K562 (cell line): ENCODE results near the gene ERCC2. TPM values are rescaled to one million over a fixed set of nuclear protein-coding genes. Genes with fewer than 3 reads are reported as not detected.
A peak's percentile ranks its signal among the peaks of the same experiment; 100 is the strongest.

Source experiments
- ARID4B ChIP-seq: sonication (generic); formaldehyde crosslinking; IDR thresholded peaks from 2 replicates; pipeline ENCODE4 v1.8.0; 2022; ENCODE audit warnings: mild to moderate bottlenecking, missing genetic modification reagents
- BRD4 ChIP-seq: fragments of 200-600 bp; sonication (generic); IDR thresholded peaks from 2 replicates; pipeline ENCODE4 v1.6.1; 2017; ENCODE audit warnings: inconsistent platforms
- CTBP1 ChIP-seq: fragments of 450-650 bp; IDR thresholded peaks from 2 replicates; pipeline ENCODE4 v1.6.1; 2016; ENCODE audit warnings: borderline replicate concordance
- ETV1 ChIP-seq: fragments of 450-650 bp; conservative IDR thresholded peaks from 2 replicates; pipeline ENCODE4 v1.6.1; 2016; ENCODE audit warnings: missing genetic modification characterization, control low read depth, low read depth, missing compliant biosample characterization
- MYC ChIP-seq, 2 experiments: fragments of 250-450 bp in 1 of 2; sonication (Bioruptor Pico) in 1 of 2; IDR thresholded peaks; 2 replicates each; pipeline versions ENCODE4 v1.5.1 to v1.6.1; 2012 to 2021; ENCODE audit warnings: low read depth in 2 of 2, borderline replicate concordance in 1 of 2, improper control_type of control experiment in 1 of 2, low read length in 1 of 2, mild to moderate bottlenecking in 1 of 2, moderate library complexity in 1 of 2
- ZNF354B ChIP-seq: fragments of 250-450 bp; sonication (Bioruptor Pico); IDR thresholded peaks from 2 replicates; pipeline ENCODE4 v1.4.0; 2020
- polyA plus RNA-seq, 8 experiments: library from polyadenylated mRNA; depleted of rRNA in 4 of 8; stranded (reverse) in 5 of 8; unstranded in 3 of 8; fragments of >200 nt; fragmentation: Nextera tagmentation in 2 of 8; fragmentation: Illumina TruSeq in 1 of 8; extraction: Ambion mirVana in 2 of 8; extraction: Trizol in 1 of 8; gene quantifications; 2 replicates each; pipeline versions ENCODE4 v1.2.1 to v1.2.3, GENCODE V29; 2011 to 2014; ENCODE audit warnings: inconsistent platforms in 1 of 8, missing spikeins in 1 of 8
- total RNA-seq, 7 experiments: library from RNA; depleted of rRNA in 6 of 7; stranded (reverse); fragments of >200 nt in 6 of 7; fragmentation: Illumina TruSeq in 2 of 7; extraction: Trizol in 2 of 7; gene quantifications; 2 replicates each; pipeline versions ENCODE4 v1.2.1 to v1.2.3, GENCODE V29; 2011 to 2021; ENCODE audit warnings: low replicate concordance in 1 of 7
- TF ChIP-seq, protein P1 (sequence below), 2 experiments: fragments of 450-650 bp; formaldehyde crosslinking in 1 of 2; IDR thresholded peaks; 2 replicates each; pipeline versions ENCODE4 v1.4.0 to v1.6.1; 2014 to 2020; ENCODE audit warnings: mild to moderate bottlenecking in 2 of 2, borderline replicate concordance in 1 of 2, low read depth in 1 of 2
- TF ChIP-seq, protein P2 (sequence below): fragments of 450-650 bp; IDR thresholded peaks from 2 replicates; pipeline ENCODE4 v1.6.1; 2017; ENCODE audit warnings: antibody characterized with exemption, mild to moderate bottlenecking

ERCC2 gene
- total and polyA plus RNA-seq, 9 of the 15 experiments (the other 6 are each of a cell fraction or from before 2014, with no cell fraction given) = 2.2 to 55.9 (median 23.4) TPM

- no peak for TF ChIP-seq ETV1 (tag)
- TF ChIP-seq ZNF354B (CRISPR knock-in tag) = no peak
- TF ChIP-seq ARID4B (CRISPR knock-in tag) = no peak; the same call in 1 of the 2 replicates
- TF ChIP-seq, protein P1, sequence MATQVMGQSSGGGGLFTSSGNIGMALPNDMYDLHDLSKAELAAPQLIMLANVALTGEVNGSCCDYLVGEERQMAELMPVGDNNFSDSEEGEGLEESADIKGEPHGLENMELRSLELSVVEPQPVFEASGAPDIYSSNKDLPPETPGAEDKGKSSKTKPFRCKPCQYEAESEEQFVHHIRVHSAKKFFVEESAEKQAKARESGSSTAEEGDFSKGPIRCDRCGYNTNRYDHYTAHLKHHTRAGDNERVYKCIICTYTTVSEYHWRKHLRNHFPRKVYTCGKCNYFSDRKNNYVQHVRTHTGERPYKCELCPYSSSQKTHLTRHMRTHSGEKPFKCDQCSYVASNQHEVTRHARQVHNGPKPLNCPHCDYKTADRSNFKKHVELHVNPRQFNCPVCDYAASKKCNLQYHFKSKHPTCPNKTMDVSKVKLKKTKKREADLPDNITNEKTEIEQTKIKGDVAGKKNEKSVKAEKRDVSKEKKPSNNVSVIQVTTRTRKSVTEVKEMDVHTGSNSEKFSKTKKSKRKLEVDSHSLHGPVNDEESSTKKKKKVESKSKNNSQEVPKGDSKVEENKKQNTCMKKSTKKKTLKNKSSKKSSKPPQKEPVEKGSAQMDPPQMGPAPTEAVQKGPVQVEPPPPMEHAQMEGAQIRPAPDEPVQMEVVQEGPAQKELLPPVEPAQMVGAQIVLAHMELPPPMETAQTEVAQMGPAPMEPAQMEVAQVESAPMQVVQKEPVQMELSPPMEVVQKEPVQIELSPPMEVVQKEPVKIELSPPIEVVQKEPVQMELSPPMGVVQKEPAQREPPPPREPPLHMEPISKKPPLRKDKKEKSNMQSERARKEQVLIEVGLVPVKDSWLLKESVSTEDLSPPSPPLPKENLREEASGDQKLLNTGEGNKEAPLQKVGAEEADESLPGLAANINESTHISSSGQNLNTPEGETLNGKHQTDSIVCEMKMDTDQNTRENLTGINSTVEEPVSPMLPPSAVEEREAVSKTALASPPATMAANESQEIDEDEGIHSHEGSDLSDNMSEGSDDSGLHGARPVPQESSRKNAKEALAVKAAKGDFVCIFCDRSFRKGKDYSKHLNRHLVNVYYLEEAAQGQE (IDR thresholded peaks at IDR 0.05; ENCODE audit: borderline replicate concordance) = no peak
- TF ChIP-seq, protein P1 (CRISPR knock-in tag; IDR thresholded peaks at IDR 0.05; ENCODE audit: low read depth) = peak; percentile 27; the same call in 1 of the 2 replicates
- peak; percentile 70; the same call in 1 of the 2 replicates for TF ChIP-seq BRD4
- TF ChIP-seq, protein P2, sequence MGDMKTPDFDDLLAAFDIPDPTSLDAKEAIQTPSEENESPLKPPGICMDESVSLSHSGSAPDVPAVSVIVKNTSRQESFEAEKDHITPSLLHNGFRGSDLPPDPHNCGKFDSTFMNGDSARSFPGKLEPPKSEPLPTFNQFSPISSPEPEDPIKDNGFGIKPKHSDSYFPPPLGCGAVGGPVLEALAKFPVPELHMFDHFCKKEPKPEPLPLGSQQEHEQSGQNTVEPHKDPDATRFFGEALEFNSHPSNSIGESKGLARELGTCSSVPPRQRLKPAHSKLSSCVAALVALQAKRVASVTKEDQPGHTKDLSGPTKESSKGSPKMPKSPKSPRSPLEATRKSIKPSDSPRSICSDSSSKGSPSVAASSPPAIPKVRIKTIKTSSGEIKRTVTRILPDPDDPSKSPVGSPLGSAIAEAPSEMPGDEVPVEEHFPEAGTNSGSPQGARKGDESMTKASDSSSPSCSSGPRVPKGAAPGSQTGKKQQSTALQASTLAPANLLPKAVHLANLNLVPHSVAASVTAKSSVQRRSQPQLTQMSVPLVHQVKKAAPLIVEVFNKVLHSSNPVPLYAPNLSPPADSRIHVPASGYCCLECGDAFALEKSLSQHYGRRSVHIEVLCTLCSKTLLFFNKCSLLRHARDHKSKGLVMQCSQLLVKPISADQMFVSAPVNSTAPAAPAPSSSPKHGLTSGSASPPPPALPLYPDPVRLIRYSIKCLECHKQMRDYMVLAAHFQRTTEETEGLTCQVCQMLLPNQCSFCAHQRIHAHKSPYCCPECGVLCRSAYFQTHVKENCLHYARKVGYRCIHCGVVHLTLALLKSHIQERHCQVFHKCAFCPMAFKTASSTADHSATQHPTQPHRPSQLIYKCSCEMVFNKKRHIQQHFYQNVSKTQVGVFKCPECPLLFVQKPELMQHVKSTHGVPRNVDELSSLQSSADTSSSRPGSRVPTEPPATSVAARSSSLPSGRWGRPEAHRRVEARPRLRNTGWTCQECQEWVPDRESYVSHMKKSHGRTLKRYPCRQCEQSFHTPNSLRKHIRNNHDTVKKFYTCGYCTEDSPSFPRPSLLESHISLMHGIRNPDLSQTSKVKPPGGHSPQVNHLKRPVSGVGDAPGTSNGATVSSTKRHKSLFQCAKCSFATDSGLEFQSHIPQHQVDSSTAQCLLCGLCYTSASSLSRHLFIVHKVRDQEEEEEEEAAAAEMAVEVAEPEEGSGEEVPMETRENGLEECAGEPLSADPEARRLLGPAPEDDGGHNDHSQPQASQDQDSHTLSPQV = peak; percentile 92
- TF ChIP-seq CTBP1 = no peak
- peak; percentile 89 for TF ChIP-seq MYC (IDR thresholded peaks at IDR 0.05; ENCODE audit: low read depth, low read length)
- TF ChIP-seq MYC (CRISPR knock-in tag; IDR thresholded peaks at IDR 0.05; ENCODE audit: borderline replicate concordance, low read depth) = peak; percentile 76; the same call in 1 of the 2 replicates
Observed at GRCh38 chr19:45405435-45406225, 35.3 kb upstream of the ERCC2 start (continued).
